Astrocyte (in vitro differentiated cells and primary cell): ENCODE data around the gene SNAP47.

Source experiments
- CTCF ChIP-seq: IDR thresholded peaks from 2 replicates; pipeline ENCODE4 v1.5.1; 2011; ENCODE audit warnings: low read depth, mild to moderate bottlenecking, inconsistent platforms, low read length, moderate library complexity; ENCODE audit not compliant: insufficient read depth
- EZH2 ChIP-seq: IDR thresholded peaks from 2 replicates; pipeline ENCODE4 v1.6.1; 2012; ENCODE audit warnings: mild to moderate bottlenecking, low read length, inconsistent platforms; ENCODE audit not compliant: insufficient read depth

- TF ChIP-seq CTCF (no peak), EZH2 (no peak)
These were observed 46.2 kb downstream of the SNAP47 start for GRCh38 chr1:227781314-227781930.
